Measurements from ENCODE around the gene ATF1.
A peak's percentile ranks its signal among the peaks of the same experiment; 100 is the strongest.
"Not testable (repeated sequence)": the region's sequence is repeated elsewhere in the genome, so short reads cannot be mapped to it uniquely, and the experiment has no call there.

The ATF1 gene

GRCh38 chr12:50790081-50790480 is 26.2 kb downstream of the ATF1 start:
- H3K4me1 ChIP-seq, result peaks cover 8% of the 10 kb centered on the region; the same call in 1 of the 2 replicates
- in situ Hi-C loops (cut with MboI; ENCODE audit: low sequenced_read_pairs), result no loop called here
- H3K36me3 ChIP-seq (replicated peaks), result no peaks in the 10 kb centered on the region

GRCh38 chr12:50799908-50800307 is 36.0 kb downstream of the ATF1 start:
- peaks cover 7% of the 10 kb centered on the region for H3K9me3 ChIP-seq
- in situ Hi-C loops (cut with MboI; ENCODE audit: low sequenced_read_pairs), result loop anchor here (25.0 kb wide), 1 partner anchor 537 kb away; the partner anchor contains the start of gene CELA1
- no peak overlapping the region for H3K4me3 ChIP-seq
- peaks cover 30% of the 10 kb centered on the region for H3K36me3 ChIP-seq (replicated peaks)
- no peak for DNase-seq (ENCODE audit: low spot score in 2 of 2)
- no peaks in the 10 kb centered on the region for H3K27me3 ChIP-seq (ENCODE audit: low read depth)
- H3K4me1 ChIP-seq, result no peaks in the 10 kb centered on the region

More at GRCh38 chr12:50790081-50790480, 26.2 kb downstream of the ATF1 start:
- Histone ChIP-seq H3K4me3 (no peak overlapping the region), H3K9me3 (no peaks in the 10 kb centered on the region), H3K27me3 (ENCODE audit: low read depth) (no peaks in the 10 kb centered on the region)
- no peak for DNase-seq (ENCODE audit: low spot score in 2 of 2)

GRCh38 chr12:50803230-50803875 is 39.5 kb downstream of the ATF1 start:
- H3K4me3 ChIP-seq, result no peak overlapping the region
- DNase-seq (ENCODE audit: low spot score in 2 of 2), result no peak
- in situ Hi-C loops (cut with MboI; ENCODE audit: low sequenced_read_pairs), result loop anchor here (25.0 kb wide), 1 partner anchor 534 kb away; the partner anchor contains the start of gene CELA1
- no peaks in the 10 kb centered on the region for H3K4me1 ChIP-seq
- peaks cover 19% of the 10 kb centered on the region for H3K36me3 ChIP-seq (replicated peaks)
- H3K27me3 ChIP-seq (ENCODE audit: low read depth), result no peaks in the 10 kb centered on the region
- H3K9me3 ChIP-seq, result peaks cover 7% of the 10 kb centered on the region

DNA sequence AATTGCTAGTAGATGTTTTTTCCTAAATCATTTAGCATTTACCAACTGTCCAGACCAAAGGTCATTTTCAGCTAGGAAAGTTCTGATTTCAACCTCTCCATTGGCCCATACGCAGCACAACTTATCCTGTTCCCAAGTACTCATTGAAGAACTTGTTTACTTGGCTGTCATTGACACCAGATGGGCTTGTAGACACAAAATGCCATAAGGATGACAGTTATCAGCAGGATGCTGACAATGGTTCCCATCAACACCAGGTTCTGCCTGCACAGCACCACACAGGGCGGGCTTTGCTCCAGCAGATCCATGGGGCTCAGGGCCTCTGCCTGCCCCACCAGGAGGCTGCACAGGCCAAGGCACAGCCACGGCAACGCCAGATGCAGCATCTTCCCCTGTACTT is 42.3 kb downstream of the ATF1 start:
- Histone ChIP-seq H3K4me3 (no peak overlapping the region), H3K27me3 (ENCODE audit: low read depth) (no peaks in the 10 kb centered on the region), H3K9me3 (no peaks in the 10 kb centered on the region), H3K4me1 (no peaks in the 10 kb centered on the region), H3K36me3 (replicated peaks) (peaks cover 5% of the 10 kb centered on the region; the same call in 1 of the 2 replicates)
- in situ Hi-C loops (cut with MboI; ENCODE audit: low sequenced_read_pairs), result loop anchor here (25.0 kb wide), 1 partner anchor 531 kb away; the partner anchor contains the start of gene CELA1
- DNase-seq (ENCODE audit: low spot score in 2 of 2), result no peak

DNA sequence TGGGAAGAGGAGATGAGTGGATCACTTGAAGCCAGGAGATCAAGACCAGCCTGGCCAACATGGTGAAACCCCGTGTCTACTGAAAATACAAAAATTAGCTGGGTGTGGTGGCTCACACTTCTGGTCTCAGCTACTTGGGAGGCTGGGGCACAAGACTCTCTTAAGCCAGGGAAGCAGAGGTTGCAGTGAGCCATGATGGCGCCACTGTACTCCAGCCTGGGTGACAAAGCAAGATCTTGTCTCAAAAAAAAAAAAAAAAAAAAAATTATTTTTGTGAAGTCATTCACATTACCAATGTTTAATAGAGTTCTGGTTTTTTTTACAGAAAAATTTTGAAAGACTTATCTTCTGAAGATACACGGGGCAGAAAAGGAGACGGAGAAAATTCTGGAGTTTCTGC is 45.2 kb downstream of the ATF1 start:
- H3K9me3 ChIP-seq; DNase-seq (ENCODE audit: low spot score in 2 of 2); H3K27me3 ChIP-seq (ENCODE audit: low read depth); H3K4me3 ChIP-seq; H3K4me1 ChIP-seq: not testable (repeated sequence)
- in situ Hi-C loops (cut with MboI; ENCODE audit: low sequenced_read_pairs), result loop anchor here (25.0 kb wide), 1 partner anchor 528 kb away; the partner anchor contains the start of gene CELA1
- peaks cover 14% of the 10 kb centered on the region for H3K36me3 ChIP-seq (replicated peaks)

GRCh38 chr12:50814921-50815320 is 51.0 kb downstream of the ATF1 start:
- not testable (repeated sequence) for H3K4me1 ChIP-seq; H3K4me3 ChIP-seq; H3K27me3 ChIP-seq (ENCODE audit: low read depth); DNase-seq (ENCODE audit: low spot score in 2 of 2); H3K9me3 ChIP-seq
- H3K36me3 ChIP-seq (replicated peaks), result peaks cover 39% of the 10 kb centered on the region
- in situ Hi-C loops (cut with MboI; ENCODE audit: low sequenced_read_pairs), result loop anchor here (25.0 kb wide), 1 partner anchor 522 kb away; the partner anchor contains the start of gene CELA1

GRCh38 chr12:50820177-50820576 is 56.3 kb downstream of the ATF1 start:
- Histone ChIP-seq H3K9me3 (no peaks in the 10 kb centered on the region), H3K4me3 (no peak overlapping the region), H3K4me1 (peaks cover 2% of the 10 kb centered on the region), H3K27me3 (ENCODE audit: low read depth) (no peaks in the 10 kb centered on the region), H3K36me3 (replicated peaks) (peaks cover 26% of the 10 kb centered on the region)
- in situ Hi-C loops (cut with MboI; ENCODE audit: low sequenced_read_pairs), result loop anchor here (10.0 to 25.0 kb wide), 2 partner anchors 175 to 517 kb away; partner anchors contain the start of gene CELA1
- DNase-seq (ENCODE audit: low spot score in 2 of 2), result no peak

- in situ Hi-C loops (cut with MboI; ENCODE audit: low sequenced_read_pairs), result loop anchor here (10.0 to 25.0 kb wide), 2 partner anchors 173 to 515 kb away; partner anchors contain the start of gene CELA1
- no peak overlapping the region for H3K4me3 ChIP-seq
- DNase-seq (ENCODE audit: low spot score in 2 of 2), result no peak
- H3K9me3 ChIP-seq, result no peaks in the 10 kb centered on the region
- peaks cover 3% of the 10 kb centered on the region for H3K4me1 ChIP-seq
- H3K36me3 ChIP-seq (replicated peaks), result peaks cover 12% of the 10 kb centered on the region
- H3K27me3 ChIP-seq (ENCODE audit: low read depth), result no peaks in the 10 kb centered on the region
Measured at GRCh38 chr12:50822082-50822481, 58.2 kb downstream of the ATF1 start.

GRCh38 chr12:50823724-50824123 is 59.8 kb downstream of the ATF1 start:
- H3K27me3 ChIP-seq (ENCODE audit: low read depth); H3K4me3 ChIP-seq; H3K4me1 ChIP-seq; H3K9me3 ChIP-seq; DNase-seq (ENCODE audit: low spot score in 2 of 2); H3K36me3 ChIP-seq (replicated peaks): not testable (repeated sequence)
- in situ Hi-C loops (cut with MboI; ENCODE audit: low sequenced_read_pairs), result loop anchor here (10.0 to 25.0 kb wide), 2 partner anchors 171 to 514 kb away; partner anchors contain the start of gene CELA1

GRCh38 chr12:50824914-50825313 is 61.0 kb downstream of the ATF1 start:
- Histone ChIP-seq H3K36me3 (replicated peaks) (no peaks in the 10 kb centered on the region), H3K9me3 (no peaks in the 10 kb centered on the region), H3K4me1 (peaks cover 3% of the 10 kb centered on the region), H3K27me3 (ENCODE audit: low read depth) (no peaks in the 10 kb centered on the region), H3K4me3 (no peak overlapping the region)
- in situ Hi-C loops (cut with MboI; ENCODE audit: low sequenced_read_pairs), result loop anchor here (10.0 to 25.0 kb wide), 2 partner anchors 170 to 512 kb away; partner anchors contain the start of gene CELA1
- DNase-seq (ENCODE audit: low spot score in 2 of 2), result no peak

DNA sequence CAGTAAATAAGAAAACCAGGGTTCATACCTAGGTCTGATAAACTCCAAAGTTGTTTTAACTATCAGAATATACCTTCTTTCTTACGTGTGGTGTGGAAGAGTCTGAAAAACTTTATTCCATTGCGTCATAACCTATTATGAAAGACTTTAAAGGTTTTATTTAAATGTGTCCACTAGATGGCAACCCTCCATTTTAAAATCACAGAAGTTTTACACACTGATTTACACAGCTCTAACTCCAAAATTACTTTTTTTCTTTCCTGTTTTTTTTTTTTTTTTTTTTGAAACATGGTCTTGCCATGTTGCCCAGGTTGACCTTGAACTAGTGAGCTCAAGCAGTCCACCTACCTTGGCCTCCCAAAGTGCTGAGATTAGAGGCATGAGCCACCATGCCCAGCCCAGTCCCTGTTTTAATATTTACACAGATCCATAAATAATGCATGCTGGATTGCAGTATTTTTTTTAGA is 61.5 kb downstream of the ATF1 start:
- in situ Hi-C loops (cut with MboI; ENCODE audit: low sequenced_read_pairs), result loop anchor here (10.0 kb wide), 1 partner anchor 169 kb away; no protein-coding TSS in a partner anchor
- DNase-seq (ENCODE audit: low spot score in 2 of 2), result peak in 1 of 2 experiments; percentile 73
- H3K36me3 ChIP-seq (replicated peaks), result no peaks in the 10 kb centered on the region
- H3K27me3 ChIP-seq (ENCODE audit: low read depth), result no peaks in the 10 kb centered on the region
- H3K4me3 ChIP-seq, result no peak overlapping the region
- peaks cover 3% of the 10 kb centered on the region for H3K4me1 ChIP-seq
- no peaks in the 10 kb centered on the region for H3K9me3 ChIP-seq

- peaks cover 3% of the 10 kb centered on the region for H3K4me1 ChIP-seq
- DNase-seq (ENCODE audit: low spot score in 2 of 2), result no peak
- H3K36me3 ChIP-seq (replicated peaks), result no peaks in the 10 kb centered on the region
- in situ Hi-C loops (cut with MboI; ENCODE audit: low sequenced_read_pairs), result loop anchor here (10.0 kb wide), 1 partner anchor 167 kb away; no protein-coding TSS in a partner anchor
- no peak overlapping the region for H3K4me3 ChIP-seq
- H3K9me3 ChIP-seq, result peaks cover 6% of the 10 kb centered on the region; the same call in 1 of the 2 replicates
- no peaks in the 10 kb centered on the region for H3K27me3 ChIP-seq (ENCODE audit: low read depth)
Measured at GRCh38 chr12:50828121-50828520, 64.2 kb downstream of the ATF1 start.

DNA sequence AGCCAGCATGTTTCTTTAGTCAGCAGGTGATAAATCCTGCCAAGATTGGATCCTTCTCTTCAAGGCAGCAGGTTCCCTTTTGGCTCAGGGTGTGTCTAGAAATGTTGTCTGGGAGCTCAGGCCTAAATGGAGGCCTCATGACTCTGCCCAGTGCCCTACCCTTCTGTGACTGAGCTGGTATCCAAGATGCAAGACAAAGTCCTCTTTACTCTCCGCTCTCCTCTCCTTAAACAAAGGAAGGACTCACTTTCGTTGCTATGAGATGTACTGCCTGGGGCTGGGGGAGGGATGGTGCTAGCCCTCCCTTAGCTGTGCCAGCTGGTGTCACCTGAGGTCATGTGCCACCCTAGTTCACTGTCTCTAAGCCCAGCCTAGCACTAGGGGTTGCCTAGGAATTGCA is 65.0 kb downstream of the ATF1 start:
- H3K4me1 ChIP-seq, result peaks cover 3% of the 10 kb centered on the region
- H3K36me3 ChIP-seq (replicated peaks), result no peaks in the 10 kb centered on the region
- DNase-seq (ENCODE audit: low spot score in 2 of 2), result no peak
- in situ Hi-C loops (cut with MboI; ENCODE audit: low sequenced_read_pairs), result loop anchor here (10.0 kb wide), 1 partner anchor 166 kb away; no protein-coding TSS in a partner anchor
- H3K27me3 ChIP-seq (ENCODE audit: low read depth), result no peaks in the 10 kb centered on the region
- no peak overlapping the region for H3K4me3 ChIP-seq
- peaks cover 12% of the 10 kb centered on the region; the same call in 1 of the 2 replicates for H3K9me3 ChIP-seq

- H3K9me3 ChIP-seq, result peaks cover 17% of the 10 kb centered on the region
- H3K4me1 ChIP-seq; H3K36me3 ChIP-seq (replicated peaks); H3K27me3 ChIP-seq (ENCODE audit: low read depth); in situ Hi-C loops (cut with MboI; ENCODE audit: low sequenced_read_pairs); DNase-seq (ENCODE audit: low spot score in 2 of 2); H3K4me3 ChIP-seq: not testable (repeated sequence)
Measured at GRCh38 chr12:50833801-50834200, 69.9 kb downstream of the ATF1 start.
